IMR-90 (cell line): Measurements from ENCODE around the gene LONP2. TPM values are rescaled to one million over a fixed set of nuclear protein-coding genes. Genes with fewer than 3 reads are reported as not detected.

ENCODE experiments used
- ATAC-seq: fragments of 200-7000 bp; cut with Tn5 transposase; 2 replicates; pipeline ENCODE4 v1.9.1; 2020; ENCODE audit warnings: low read depth, mild to moderate bottlenecking, moderate library complexity
- BruUV-seq: library from RNA; stranded (reverse); fragments of 400-500 nt; replicated peaks from 2 replicates; lab custom pipeline; 2021; lab: Mats Ljungman, UMichigan
- CTCF ChIA-PET: fragments of 300-600 bp; formaldehyde crosslinking; extraction: SDS; loops from one replicate; lab custom pipeline; 2021; ENCODE audit warnings: antibody characterized with exemption; lab: Yijun Ruan, JAX
- POLR2A ChIA-PET: fragments of 300-600 bp; sonication (Branson Sonifier 250); formaldehyde crosslinking; loops from one replicate; lab custom pipeline; 2022; ENCODE audit warnings: antibody characterized with exemption; ENCODE audit not compliant: unreplicated experiment; lab: Charles Lee
- DNase-seq: peaks from one replicate; pipeline ENCODE4 v3.0.0; 2013
- H2AFZ ChIP-seq: replicated peaks from 2 replicates; pipeline ENCODE3; 2013; ENCODE audit warnings: low read length, mild to moderate bottlenecking; ENCODE audit not compliant: poor library complexity
- H2AK5ac ChIP-seq: 2 replicates; pipeline ENCODE4 v1.6.1; 2013; ENCODE audit warnings: low read depth, low read length, inconsistent platforms
- H2AK9ac ChIP-seq: replicated peaks from 2 replicates; pipeline ENCODE3; 2013; ENCODE audit warnings: mild to moderate bottlenecking, low read depth, low read length, moderate library complexity; ENCODE audit not compliant: poor library complexity
- H2BK120ac ChIP-seq: 2 replicates; pipeline ENCODE4 v1.6.1; 2013; ENCODE audit warnings: low read depth, low read length, inconsistent platforms
- H2BK15ac ChIP-seq: 3 replicates; pipeline ENCODE4 v1.6.1; 2013; ENCODE audit warnings: low read depth, low read length, inconsistent platforms
- H2BK20ac ChIP-seq: 2 replicates; pipeline ENCODE4 v1.6.1; 2013; ENCODE audit warnings: low read depth, mild to moderate bottlenecking, inconsistent platforms, low read length, moderate library complexity
- H2BK5ac ChIP-seq: 2 replicates; pipeline ENCODE4 v1.6.1; 2013; ENCODE audit warnings: mild to moderate bottlenecking, low read depth, low read length, inconsistent platforms; ENCODE audit not compliant: poor library complexity, severe bottlenecking
- H3K14ac ChIP-seq: replicated peaks from 2 replicates; pipeline ENCODE4 v1.6.1; 2013; ENCODE audit warnings: low read depth, low read length, inconsistent platforms
- H3K18ac ChIP-seq: 2 replicates; pipeline ENCODE4 v1.6.1; 2013; ENCODE audit warnings: low read depth, low read length, control low read depth
- H3K23ac ChIP-seq: 2 replicates; pipeline ENCODE4 v1.6.1; 2013; ENCODE audit warnings: low read depth, low read length, inconsistent platforms
- H3K27ac ChIP-seq: 2 replicates; pipeline ENCODE4 v1.5.1; 2013; ENCODE audit warnings: mild to moderate bottlenecking, control low read depth, low read length; ENCODE audit not compliant: insufficient read depth
- H3K27me3 ChIP-seq: 2 replicates; pipeline ENCODE4 v1.6.1; 2013; ENCODE audit warnings: low read length; ENCODE audit not compliant: control insufficient read depth, insufficient read depth
- H3K36me3 ChIP-seq: 2 replicates; pipeline ENCODE4 v1.6.1; 2013; ENCODE audit warnings: low read length, mixed read lengths; ENCODE audit not compliant: control insufficient read depth, insufficient read depth
- H3K4ac ChIP-seq: 2 replicates; pipeline ENCODE4 v1.6.1; 2013; ENCODE audit warnings: low read depth, low read length, inconsistent platforms
- H3K4me1 ChIP-seq: 2 replicates; pipeline ENCODE4 v1.6.1; 2013; ENCODE audit warnings: low read length, mixed read lengths; ENCODE audit not compliant: control insufficient read depth, insufficient read depth
- H3K4me2 ChIP-seq: 2 replicates; pipeline ENCODE4 v1.6.1; 2013; ENCODE audit warnings: low read depth, mild to moderate bottlenecking, control low read depth, low read length, moderate library complexity
- H3K4me3 ChIP-seq: 2 replicates; pipeline ENCODE4 v1.5.1; 2013; ENCODE audit warnings: low read depth, mild to moderate bottlenecking, control low read depth, low read length, moderate library complexity; ENCODE audit not compliant: insufficient read depth
- H3K56ac ChIP-seq: 2 replicates; pipeline ENCODE4 v1.6.1; 2013; ENCODE audit warnings: low read length, inconsistent platforms; ENCODE audit not compliant: insufficient read depth; ENCODE audit errors: extremely low read depth
- H3K79me1 ChIP-seq, 2 experiments: 2 replicates each; pipeline ENCODE4 v1.6.1; 2013; ENCODE audit warnings: low read length in 2 of 2, inconsistent platforms in 1 of 2, low read depth in 1 of 2
- H3K9ac ChIP-seq: 2 replicates; pipeline ENCODE4 v1.6.1; 2013; ENCODE audit warnings: low read depth, low read length, control low read depth
- H3K9me1 ChIP-seq: 2 replicates; pipeline ENCODE4 v1.6.1; 2013; ENCODE audit warnings: low read length, inconsistent platforms; ENCODE audit not compliant: insufficient read depth
- H3K9me3 ChIP-seq: 2 replicates; pipeline ENCODE4 v1.6.1; 2013; ENCODE audit warnings: low read length; ENCODE audit not compliant: control insufficient read depth, insufficient read depth
- H4K20me1 ChIP-seq: 2 replicates; pipeline ENCODE4 v1.6.1; 2013; ENCODE audit warnings: low read length, inconsistent platforms; ENCODE audit not compliant: insufficient read depth
- H4K5ac ChIP-seq: 2 replicates; pipeline ENCODE4 v1.6.1; 2013; ENCODE audit warnings: mild to moderate bottlenecking, low read depth, low read length, control low read depth
- H4K8ac ChIP-seq, 2 experiments: 2 replicates each; pipeline ENCODE4 v1.6.1; 2013; ENCODE audit warnings: low read depth in 2 of 2, low read length in 2 of 2, control low read depth in 1 of 2, inconsistent platforms in 1 of 2
- H4K91ac ChIP-seq: 2 replicates; pipeline ENCODE4 v1.6.1; 2013; ENCODE audit warnings: low read depth, low read length, inconsistent platforms; ENCODE audit not compliant: insufficient read depth
- CEBPB ChIP-seq: IDR thresholded peaks from 2 replicates; pipeline ENCODE4 v1.6.1; 2012; ENCODE audit warnings: low read depth, low read length, improper control_type of control experiment
- ELK1 ChIP-seq: fragments of 150-350 bp; IDR thresholded peaks from 2 replicates; pipeline ENCODE4 v1.6.1; 2016; ENCODE audit warnings: low read depth, mild to moderate bottlenecking, low read length, moderate library complexity, borderline replicate concordance
- FOS ChIP-seq: fragments of 150-350 bp; IDR thresholded peaks from 2 replicates; pipeline ENCODE4 v1.6.1; 2016; ENCODE audit warnings: low read depth, low read length
- MAFK ChIP-seq: IDR thresholded peaks from 2 replicates; pipeline ENCODE4 v1.6.1; 2012; ENCODE audit warnings: low read depth, low read length, improper control_type of control experiment
- MAZ ChIP-seq: IDR thresholded peaks from 2 replicates; pipeline ENCODE4 v1.6.1; 2012; ENCODE audit warnings: low read depth, mild to moderate bottlenecking, low read length, improper control_type of control experiment, moderate library complexity, borderline replicate concordance
- MXI1 ChIP-seq: IDR thresholded peaks from 2 replicates; pipeline ENCODE4 v1.6.1; 2012; ENCODE audit warnings: low read depth, mild to moderate bottlenecking, low read length, moderate library complexity, borderline replicate concordance
- POLR2A ChIP-seq: IDR thresholded peaks from 2 replicates; pipeline ENCODE4 v1.6.1; 2012; ENCODE audit warnings: mild to moderate bottlenecking, low read depth, low read length
- WGBS, 2 experiments: methylation state at CpG; one replicate each; pipeline versions ENCODE4 v1.1.5 to v1.1.7; 2013; ENCODE audit warnings: missing lambda C conversion rate in 2 of 2; ENCODE audit not compliant: insufficient read length in 1 of 2; ENCODE audit errors: extremely low coverage in 2 of 2; 5-methylcytosine and 5-hydroxymethylcytosine counted together
- dilution Hi-C: fragments of 300-500 bp; cut with HindIII; formaldehyde crosslinking; loops from one replicate; pipeline ENCODE4 v1.14.3; 2018; ENCODE audit warnings: low sequenced_read_pairs; ENCODE audit not compliant: unreplicated experiment
- in situ Hi-C: fragments of 300-500 bp; cut with MboI; formaldehyde crosslinking; loops from 3 replicates; pipeline ENCODE4 v1.14.3; 2019; ENCODE audit warnings: low sequenced_read_pairs, inconsistent platforms, mixed read lengths
- intact Hi-C: fragments of 100-400 bp; cut with micrococcal nuclease; formaldehyde crosslinking; loops from 2 replicates; pipeline ENCODE4 v1.10.0; 2022
- polyA plus RNA-seq, 3 experiments: library from polyadenylated mRNA; depleted of rRNA; stranded (reverse); fragments of >200 nt; gene quantifications; 2 replicates each; pipeline ENCODE4 v1.2.3, GENCODE V29; 2012; ENCODE audit warnings: low replicate concordance in 1 of 3
- total RNA-seq: library from RNA; depleted of rRNA; stranded (reverse); fragments of >200 nt; gene quantifications from 2 replicates; pipeline ENCODE4 v1.2.3, GENCODE V29; 2012

The LONP2 gene
- total and polyA plus RNA-seq, 2 of the 4 experiments (the other 2 are of a cell fraction), result 31.5 to 90.9 TPM

DNA sequence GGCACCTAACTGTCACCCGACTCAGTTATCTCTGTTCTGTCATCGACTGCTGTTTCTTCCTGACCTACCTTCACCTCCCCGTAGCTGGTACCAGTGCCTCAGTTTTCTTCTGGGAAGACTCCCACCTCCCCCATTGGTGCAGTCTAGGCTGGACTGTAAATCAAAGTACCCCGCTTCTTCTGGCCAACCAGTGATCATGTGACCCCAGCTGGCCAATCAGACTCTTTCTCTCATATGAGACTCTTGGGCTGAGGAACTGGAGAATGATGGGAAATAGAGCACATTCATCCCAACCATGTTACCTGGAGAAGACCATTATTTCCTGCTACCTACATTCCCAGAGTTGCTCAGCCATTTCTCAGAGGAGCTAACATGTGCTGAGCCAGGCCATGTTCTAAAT, 20.6 kb upstream of the LONP2 start:
- no peak overlapping the region for H3K56ac ChIP-seq
- no peak overlapping the region for H3K18ac ChIP-seq
- no peak overlapping the region for H2AFZ ChIP-seq
- no peaks in the 10 kb centered on the region for H3K79me1 ChIP-seq
- H3K4ac ChIP-seq, result no peak overlapping the region
- no peak overlapping the region for H3K9ac ChIP-seq
- intact Hi-C loops, result no loop called here
- H2AK9ac ChIP-seq, result no peak overlapping the region
- H4K91ac ChIP-seq, result no peak overlapping the region
- H3K9me3 ChIP-seq, result no peaks in the 10 kb centered on the region
- no peak overlapping the region for H4K8ac ChIP-seq
- H2BK120ac ChIP-seq, result no peak overlapping the region
- ATAC-seq, result no peak
- no peaks in the 10 kb centered on the region for H3K4me1 ChIP-seq
- no peak for DNase-seq
- no peak overlapping the region for H4K5ac ChIP-seq
- H2BK20ac ChIP-seq, result no peak overlapping the region
- dilution Hi-C loops, result no loop called here
- no peak overlapping the region for H3K23ac ChIP-seq
- ChIA-PET CTCF (no interaction called here), POLR2A (interaction anchor here (0.5 kb wide), 1 partner anchor 385 kb away, joined by 4 read pairs; no protein-coding TSS in a partner anchor)
- no peak overlapping the region for H3K4me3 ChIP-seq
- in situ Hi-C loops, result no loop called here
- H4K20me1 ChIP-seq, result no peaks in the 10 kb centered on the region
- no peaks in the 10 kb centered on the region for H3K36me3 ChIP-seq
- no peak overlapping the region for H2BK5ac ChIP-seq
- no peak overlapping the region for H3K27ac ChIP-seq
- peaks cover 8% of the 10 kb centered on the region for H3K27me3 ChIP-seq
- WGBS, 2 experiments, result 86% methylated on average over 1 of the region's 4 CpGs; no CpG with 5 or more reads in 1 of the 2 experiments
- TF ChIP-seq MAZ (no peak), ELK1 (no peak), MAFK (no peak), MXI1 (no peak), CEBPB (no peak), POLR2A (no peak), FOS (no peak)
- no TSS peak for BruUV-seq
- no peak overlapping the region for H2BK15ac ChIP-seq
- H2AK5ac ChIP-seq, result no peak overlapping the region
- no peaks in the 10 kb centered on the region for H3K9me1 ChIP-seq
- no peak overlapping the region for H3K4me2 ChIP-seq
- H3K14ac ChIP-seq, result no peak overlapping the region
